Subcutaneous adipose tissue (tissue), 4 donors: ENCODE results near the gene CDO1. TPM values are rescaled to one million over a fixed set of nuclear protein-coding genes. Genes with fewer than 3 reads are reported as not detected.

Source experiments
- total RNA-seq, 4 donors: library from RNA; depleted of rRNA; stranded (reverse); fragments of >200 nt; gene quantifications; one replicate each; pipeline ENCODE4 v1.1.0, GENCODE V29; 2016
- TF ChIP-seq, protein P1 (sequence below): fragments of 450-650 bp; IDR thresholded peaks from one replicate; pipeline ENCODE4 v1.5.1; 2016; ENCODE audit warnings: low read depth, mild to moderate bottlenecking, control low read depth, antibody characterized with exemption, moderate library complexity

CDO1 gene
- 100 to 1,000 TPM in 3 of 4 donors, 10 to 100 TPM in 1; 74.2 to 349 (median 229) TPM for total RNA-seq

DNA sequence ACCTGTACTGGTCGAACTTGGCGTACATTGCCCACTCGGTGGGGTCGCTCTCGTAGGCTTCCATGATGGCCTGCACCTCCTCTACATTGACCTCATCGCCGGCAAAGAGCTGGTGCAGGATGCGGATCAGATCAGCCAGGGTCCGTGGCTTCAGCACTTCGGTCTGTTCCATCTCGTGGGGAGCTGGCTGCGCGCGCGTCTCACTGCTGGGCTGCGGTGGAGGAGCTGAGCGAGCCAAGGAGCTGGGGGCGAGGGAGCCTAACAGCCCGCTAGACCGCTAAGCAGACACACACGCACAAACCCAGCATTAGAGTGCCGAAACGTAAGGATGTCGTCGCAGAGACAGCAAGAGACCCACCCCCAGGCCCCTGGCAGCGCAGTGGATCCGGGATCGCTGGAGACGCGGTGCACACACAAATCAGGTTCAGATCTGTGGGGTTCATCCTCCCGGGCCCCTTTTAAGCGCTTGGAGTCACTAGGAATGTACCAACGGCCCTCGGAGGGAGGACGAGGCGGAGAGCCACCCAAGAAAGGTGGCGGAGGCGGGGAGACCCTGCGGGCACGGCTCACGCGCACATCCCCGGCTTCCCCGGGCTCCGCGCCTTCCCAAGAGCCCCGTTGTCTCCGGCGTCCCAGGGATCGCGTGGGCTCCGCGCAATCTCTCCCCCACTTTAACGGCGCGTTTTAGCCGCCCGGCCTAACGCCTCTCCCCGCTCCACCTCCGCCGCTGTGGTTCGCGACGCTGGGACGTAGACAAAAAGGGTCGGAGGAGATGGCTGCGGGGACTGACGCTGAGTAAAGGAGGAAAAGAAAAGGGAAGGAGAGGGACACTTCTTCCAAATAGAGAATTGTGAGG is at the start of gene CDO1:
TSS of gene CDO1 (minus strand) at position 434 of the 856 bp plus-strand sequence. CDS start at position 172, 262 bp downstream.
- TF ChIP-seq, protein P1, sequence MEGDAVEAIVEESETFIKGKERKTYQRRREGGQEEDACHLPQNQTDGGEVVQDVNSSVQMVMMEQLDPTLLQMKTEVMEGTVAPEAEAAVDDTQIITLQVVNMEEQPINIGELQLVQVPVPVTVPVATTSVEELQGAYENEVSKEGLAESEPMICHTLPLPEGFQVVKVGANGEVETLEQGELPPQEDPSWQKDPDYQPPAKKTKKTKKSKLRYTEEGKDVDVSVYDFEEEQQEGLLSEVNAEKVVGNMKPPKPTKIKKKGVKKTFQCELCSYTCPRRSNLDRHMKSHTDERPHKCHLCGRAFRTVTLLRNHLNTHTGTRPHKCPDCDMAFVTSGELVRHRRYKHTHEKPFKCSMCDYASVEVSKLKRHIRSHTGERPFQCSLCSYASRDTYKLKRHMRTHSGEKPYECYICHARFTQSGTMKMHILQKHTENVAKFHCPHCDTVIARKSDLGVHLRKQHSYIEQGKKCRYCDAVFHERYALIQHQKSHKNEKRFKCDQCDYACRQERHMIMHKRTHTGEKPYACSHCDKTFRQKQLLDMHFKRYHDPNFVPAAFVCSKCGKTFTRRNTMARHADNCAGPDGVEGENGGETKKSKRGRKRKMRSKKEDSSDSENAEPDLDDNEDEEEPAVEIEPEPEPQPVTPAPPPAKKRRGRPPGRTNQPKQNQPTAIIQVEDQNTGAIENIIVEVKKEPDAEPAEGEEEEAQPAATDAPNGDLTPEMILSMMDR = no peak

DNA sequence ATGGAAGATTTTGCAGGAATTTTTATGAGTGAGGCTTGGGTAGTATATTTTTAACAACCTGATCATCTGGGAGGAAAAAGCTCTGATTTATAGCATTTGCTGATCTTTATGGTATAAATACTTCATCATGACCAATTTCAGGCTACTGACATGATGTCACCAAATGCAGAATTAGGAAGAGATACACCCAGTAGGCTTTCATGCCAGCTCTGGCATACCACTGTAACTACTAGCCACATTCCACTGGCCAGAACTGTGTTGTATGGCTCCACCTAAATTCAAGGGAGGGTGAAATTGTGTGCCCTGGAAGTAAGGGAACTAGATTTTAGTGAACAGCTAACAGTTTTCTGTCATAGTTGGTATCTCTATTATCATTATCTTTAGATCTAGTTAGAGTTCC is 42.9 kb upstream of the CDO1 start:
- TF ChIP-seq, protein P1 = no peak

DNA sequence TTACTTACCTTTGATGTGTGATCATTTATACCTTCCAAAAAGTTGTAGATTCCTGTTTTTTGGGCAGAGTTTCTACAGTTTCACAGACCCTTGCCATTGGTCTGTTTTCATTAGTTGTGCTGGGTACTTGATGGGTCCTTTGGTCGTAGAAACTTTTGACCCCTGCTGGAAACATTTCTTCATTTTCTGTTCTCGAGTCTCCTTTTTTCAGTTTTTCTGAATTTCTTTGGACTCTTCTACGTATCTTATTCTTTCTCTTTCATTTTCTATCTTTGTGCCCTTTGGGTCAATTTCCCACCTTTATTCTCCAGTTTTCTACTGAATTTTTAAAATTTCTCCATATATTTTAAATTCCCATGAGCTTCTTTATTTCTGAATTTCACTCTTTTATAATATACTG is 41.9 kb upstream of the CDO1 start:
- TF ChIP-seq, protein P1 = no peak

DNA sequence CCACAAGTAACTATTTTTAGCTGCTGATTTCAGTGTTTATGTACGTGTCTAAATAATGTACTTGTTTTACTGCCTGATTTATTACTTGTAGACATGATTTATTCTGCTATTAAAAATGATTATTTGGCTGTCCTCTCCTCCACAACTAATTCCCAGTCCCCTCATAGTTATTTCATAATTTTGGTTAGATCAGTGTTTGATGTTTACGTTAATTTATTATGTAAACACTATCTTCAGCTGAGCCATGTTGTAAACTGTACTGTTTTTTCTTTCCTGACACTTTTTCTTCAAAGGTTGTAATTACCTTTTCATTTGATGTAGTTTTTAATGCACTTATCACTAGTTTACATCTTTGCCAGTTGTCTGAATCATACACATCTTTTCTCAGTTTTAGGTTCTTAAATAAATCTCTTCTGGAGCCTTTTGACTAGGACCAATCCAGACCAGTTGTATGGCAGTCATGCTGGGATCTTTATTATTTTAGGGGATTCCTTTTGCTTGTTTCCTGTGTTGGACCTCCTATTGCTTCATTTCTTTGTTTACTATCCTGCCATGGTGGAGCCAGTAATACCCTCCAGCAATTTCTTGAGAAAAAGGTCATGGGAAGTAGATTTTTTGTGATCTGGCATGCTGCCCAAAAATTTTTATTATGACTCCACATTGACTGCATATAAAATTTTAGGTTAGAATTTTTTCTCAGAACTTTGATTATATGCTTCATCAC is 41.3 kb upstream of the CDO1 start:
- TF ChIP-seq, protein P1 = no peak

DNA sequence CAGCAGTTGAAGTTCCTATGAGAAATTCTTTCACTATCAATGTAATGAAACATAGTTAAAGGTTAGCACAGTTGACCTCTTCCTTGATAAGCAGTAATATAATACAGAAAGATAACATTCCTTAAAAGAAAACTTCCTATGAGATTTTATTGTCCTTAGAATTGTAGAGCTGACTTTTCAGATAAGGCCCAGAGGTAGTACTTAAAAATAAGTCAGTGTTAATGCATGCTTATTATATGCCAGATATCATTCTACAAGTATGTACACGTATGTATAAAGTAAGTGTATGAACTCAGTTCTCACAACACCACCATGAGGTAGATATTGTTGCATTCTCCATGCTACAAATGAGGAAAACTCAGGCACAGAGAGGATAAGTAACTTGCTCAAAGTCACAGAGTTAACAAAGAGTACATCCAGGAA is 40.6 kb upstream of the CDO1 start:
- TF ChIP-seq, protein P1 = no peak

DNA sequence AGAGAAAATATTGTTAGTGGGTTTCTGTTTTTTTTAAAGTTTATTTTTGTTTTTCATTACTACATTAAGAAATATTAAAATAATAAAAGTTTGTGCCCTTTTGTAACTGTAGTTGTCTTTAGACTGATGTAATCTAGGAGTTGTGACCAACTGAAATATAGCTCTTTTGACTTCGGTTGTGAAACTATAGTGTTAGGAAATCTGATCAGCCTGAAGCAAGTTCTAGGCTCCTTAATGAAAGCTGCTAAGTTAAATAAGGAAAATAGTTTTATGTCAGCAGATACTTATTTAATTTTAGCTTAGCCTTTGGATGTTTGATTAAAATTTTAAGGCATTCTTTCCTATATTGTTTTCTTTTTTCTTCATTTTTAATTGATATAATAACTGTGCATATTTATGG is 39.5 kb upstream of the CDO1 start:
- TF ChIP-seq, protein P1 = no peak

DNA sequence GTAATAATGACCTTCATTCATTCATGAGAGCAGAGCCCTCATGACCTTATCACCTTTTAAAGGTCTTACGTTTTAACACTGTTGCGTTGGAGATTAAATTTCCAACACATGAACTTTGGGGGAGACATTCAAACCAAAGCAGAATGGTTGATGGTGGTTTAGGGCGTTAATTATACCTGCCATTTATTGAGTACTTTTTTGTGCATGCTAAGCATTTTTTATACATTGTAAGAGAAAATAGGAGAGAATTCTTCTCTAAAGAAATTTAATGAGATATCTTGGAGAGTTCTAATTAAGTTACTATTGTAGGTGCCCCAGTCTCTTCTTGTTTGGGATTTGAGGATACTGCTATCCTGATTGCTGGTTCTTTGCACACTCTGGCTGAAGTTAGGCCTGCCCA is 37.7 kb upstream of the CDO1 start:
- TF ChIP-seq, protein P1 = no peak
